ENCODE results near the gene ZBTB22. TPM values are rescaled to one million over a fixed set of nuclear protein-coding genes. Genes with fewer than 3 reads are reported as not detected.
A peak's percentile ranks its signal among the peaks of the same experiment; 100 is the strongest.

The ZBTB22 gene
- total RNA-seq, 4 donors from 2014 or later, result 3.8 to 31.3 (median 16.0) TPM

GRCh38 chr6:33329058-33329457 is 11.5 kb upstream of the ZBTB22 start:
- no peak for DNase-seq
- no peaks in the 10 kb centered on the region for H3K9me3 ChIP-seq
- H3K4me3 ChIP-seq, result no peak overlapping the region
- no peaks in the 10 kb centered on the region for H3K4me1 ChIP-seq
- intact Hi-C loops (cut with DNase I; ENCODE audit: low total_unique reads), result no loop called here
- no peak for TF ChIP-seq CTCF (IDR thresholded peaks at IDR 0.05)
- no peak for TF ChIP-seq POLR2A (IDR thresholded peaks at IDR 0.05)
- H3K36me3 ChIP-seq, result no peaks in the 10 kb centered on the region
- no peak overlapping the region for H3K27ac ChIP-seq
- no peaks in the 10 kb centered on the region for H3K27me3 ChIP-seq

- no peaks in the 10 kb centered on the region for H3K27me3 ChIP-seq
- peak overlapping the region in 1 of 2 donors; percentile 91 for H3K4me3 ChIP-seq
- H3K4me1 ChIP-seq, result peaks cover 6 to 16% of the 10 kb centered on the region in 2 donors
- DNase-seq, result no peak
- no peak for TF ChIP-seq POLR2A (IDR thresholded peaks at IDR 0.05)
- no peak for TF ChIP-seq CTCF (IDR thresholded peaks at IDR 0.05)
- intact Hi-C loops (cut with DNase I; ENCODE audit: low total_unique reads), result no loop called here
- no peaks in the 10 kb centered on the region for H3K9me3 ChIP-seq
- H3K27ac ChIP-seq, result peak overlapping the region; percentile 89 to 90
- H3K36me3 ChIP-seq, result no peaks in the 10 kb centered on the region
These were observed 6.6 kb upstream of the ZBTB22 start for GRCh38 chr6:33324125-33324524.

- intact Hi-C loops (cut with DNase I; ENCODE audit: low total_unique reads), result no loop called here
- no peaks in the 10 kb centered on the region for H3K9me3 ChIP-seq
- TF ChIP-seq POLR2A (IDR thresholded peaks at IDR 0.05), result no peak
- no peak for TF ChIP-seq CTCF (IDR thresholded peaks at IDR 0.05)
- H3K27ac ChIP-seq, result peak overlapping the region; percentile 89 to 90
- DNase-seq, result no peak
- no peaks in the 10 kb centered on the region for H3K36me3 ChIP-seq
- H3K4me1 ChIP-seq, result peaks cover 6 to 16% of the 10 kb centered on the region in 2 donors
- H3K27me3 ChIP-seq, result no peaks in the 10 kb centered on the region
- peak overlapping the region; percentile 82 to 91 for H3K4me3 ChIP-seq
These were observed 6.0 kb upstream of the ZBTB22 start for GRCh38 chr6:33323623-33323948.

- Histone ChIP-seq H3K36me3 (no peaks in the 10 kb centered on the region), H3K27me3 (no peaks in the 10 kb centered on the region), H3K4me3 (no peak overlapping the region), H3K27ac (peak overlapping the region; percentile 89 to 90), H3K9me3 (no peaks in the 10 kb centered on the region), H3K4me1 (peaks cover 6 to 16% of the 10 kb centered on the region in 2 donors)
- DNase-seq, result peak in 1 of 2 donors; percentile 23
- intact Hi-C loops (cut with DNase I; ENCODE audit: low total_unique reads), result no loop called here
- no peak for TF ChIP-seq CTCF (IDR thresholded peaks at IDR 0.05)
These were observed 3.7 kb upstream of the ZBTB22 start for GRCh38 chr6:33321227-33321626.

- no peaks in the 10 kb centered on the region for H3K36me3 ChIP-seq
- TF ChIP-seq POLR2A (IDR thresholded peaks at IDR 0.05) (no peak), CTCF (IDR thresholded peaks at IDR 0.05) (no peak)
- intact Hi-C loops (cut with DNase I; ENCODE audit: low total_unique reads), result no loop called here
- H3K4me3 ChIP-seq, result no peak overlapping the region
- H3K4me1 ChIP-seq, result peaks cover 6 to 16% of the 10 kb centered on the region in 2 donors
- peak overlapping the region; percentile 89 to 90 for H3K27ac ChIP-seq
- peak; percentile 86 for DNase-seq
- no peaks in the 10 kb centered on the region for H3K9me3 ChIP-seq
- no peaks in the 10 kb centered on the region for H3K27me3 ChIP-seq
These were observed 3.0 kb upstream of the ZBTB22 start for GRCh38 chr6:33320315-33321181.
